HepG2 (cell line): ENCODE results near the gene STAT6. TPM values are rescaled to one million over a fixed set of nuclear protein-coding genes. Genes with fewer than 3 reads are reported as not detected.
A peak's percentile ranks its signal among the peaks of the same experiment; 100 is the strongest.

Source experiments
- CREM ChIP-seq, 2 experiments: sonication (generic) in 1 of 2; formaldehyde crosslinking in 1 of 2; IDR thresholded peaks; 2 replicates each; pipeline versions ENCODE4 v1.4.0 to v1.6.1; 2016 to 2020; ENCODE audit warnings: antibody characterized with exemption in 1 of 2, mild to moderate bottlenecking in 1 of 2, missing genetic modification reagents in 1 of 2
- JUND ChIP-seq: sonication (generic); formaldehyde crosslinking; IDR thresholded peaks from 2 replicates; pipeline ENCODE4 v1.8.0; 2022; ENCODE audit warnings: mild to moderate bottlenecking, missing genetic modification reagents
- KLF16 ChIP-seq, 2 experiments: sonication (generic) in 1 of 2; formaldehyde crosslinking in 1 of 2; IDR thresholded peaks; 2 replicates each; pipeline versions ENCODE4 v1.6.1 to v1.8.0; 2016 to 2023; ENCODE audit warnings: missing genetic modification reagents in 2 of 2, missing compliant biosample characterization in 1 of 2
- MAZ ChIP-seq, 2 experiments: sonication (generic) in 1 of 2; formaldehyde crosslinking in 1 of 2; IDR thresholded peaks; 2 replicates each; pipeline versions ENCODE4 v1.5.0 to v1.6.1; 2012 to 2020; ENCODE audit warnings: low read depth in 2 of 2, mild to moderate bottlenecking in 2 of 2, borderline replicate concordance in 1 of 2, improper control_type of control experiment in 1 of 2, low read length in 1 of 2, missing genetic modification reagents in 1 of 2, moderate library complexity in 1 of 2
- PHF21A ChIP-seq: sonication (generic); formaldehyde crosslinking; IDR thresholded peaks from 2 replicates; pipeline ENCODE4 v1.5.0; 2020; ENCODE audit warnings: mild to moderate bottlenecking, missing genetic modification reagents
- POLR2AphosphoS5 ChIP-seq: IDR thresholded peaks from 2 replicates; pipeline ENCODE4 v1.6.1; 2012; ENCODE audit warnings: low read depth, low read length
- SP1 ChIP-seq, 2 experiments: fragments of 450-650 bp in 1 of 2; sonication (generic) in 1 of 2; formaldehyde crosslinking in 1 of 2; IDR thresholded peaks; 2 replicates each; pipeline versions ENCODE4 v1.4.0 to v1.6.1; 2016 to 2020; ENCODE audit warnings: missing genetic modification reagents in 1 of 2
- SRY ChIP-seq: sonication (generic); formaldehyde crosslinking; IDR thresholded peaks from 2 replicates; pipeline ENCODE4 v1.8.0; 2022; ENCODE audit warnings: mild to moderate bottlenecking, missing genetic modification reagents
- TFDP1 ChIP-seq: IDR thresholded peaks from 2 replicates; pipeline ENCODE4 v1.6.1; 2016; ENCODE audit warnings: missing compliant biosample characterization, missing genetic modification reagents, borderline replicate concordance
- ZFYVE20 ChIP-seq: sonication (generic); formaldehyde crosslinking; IDR thresholded peaks from 2 replicates; pipeline ENCODE4 v1.8.0; 2023; ENCODE audit warnings: low read depth, mild to moderate bottlenecking, moderate library complexity, missing genetic modification reagents, borderline replicate concordance
- ZKSCAN1 ChIP-seq: fragments of 150-350 bp; IDR thresholded peaks from 2 replicates; pipeline ENCODE4 v1.6.1; 2014; ENCODE audit warnings: low read length
- ZNF331 ChIP-seq: sonication (generic); formaldehyde crosslinking; IDR thresholded peaks from 2 replicates; pipeline ENCODE4 v1.4.0; 2020; ENCODE audit warnings: missing genetic modification reagents
- ZNF335 ChIP-seq: sonication (generic); formaldehyde crosslinking; IDR thresholded peaks from 2 replicates; pipeline ENCODE4 v1.4.0; 2020; ENCODE audit warnings: missing genetic modification reagents
- ZNF430 ChIP-seq: sonication (generic); formaldehyde crosslinking; IDR thresholded peaks from 2 replicates; pipeline ENCODE4 v1.9.0; 2021; ENCODE audit warnings: mild to moderate bottlenecking, missing genetic modification reagents
- ZSCAN30 ChIP-seq: sonication (generic); formaldehyde crosslinking; IDR thresholded peaks from 2 replicates; pipeline ENCODE4 v1.5.0; 2020; ENCODE audit warnings: mild to moderate bottlenecking, missing genetic modification reagents
- polyA plus RNA-seq, 8 experiments: library from polyadenylated mRNA; depleted of rRNA in 3 of 8; stranded (reverse) in 7 of 8; unstranded in 1 of 8; fragments of >200 nt; fragmentation: Illumina TruSeq in 4 of 8; extraction: Trizol in 4 of 8; gene quantifications; 2 replicates each; pipeline versions ENCODE4 v1.2.1 to v1.2.3, GENCODE V29; 2011 to 2016; ENCODE audit warnings: low read depth in 4 of 8, missing spikeins in 1 of 8, mixed read lengths in 1 of 8; ENCODE audit not compliant: insufficient read depth in 1 of 8
- total RNA-seq, 5 experiments: library from RNA; depleted of rRNA; stranded (reverse); fragments of >200 nt; fragmentation: Illumina TruSeq; extraction: Trizol; gene quantifications; 2 replicates each; pipeline ENCODE4 v1.2.3, GENCODE V29; 2016; ENCODE audit warnings: low read depth in 1 of 5
- TF ChIP-seq, protein P1 (sequence below): sonication (generic); formaldehyde crosslinking; IDR thresholded peaks from 2 replicates; pipeline ENCODE4 v1.5.1; 2020; ENCODE audit warnings: missing genetic modification reagents, mild to moderate bottlenecking, borderline replicate concordance
- TF ChIP-seq, protein P2 (sequence below): fragments of 450-650 bp; IDR thresholded peaks from 2 replicates; pipeline ENCODE4 v1.6.1; 2016
- TF ChIP-seq, protein P3 (sequence below): sonication (generic); formaldehyde crosslinking; IDR thresholded peaks from 2 replicates; pipeline ENCODE4 v1.4.0; 2020; ENCODE audit warnings: mild to moderate bottlenecking, missing genetic modification reagents, borderline replicate concordance

STAT6 gene
- total and polyA plus RNA-seq, 2 of the 13 experiments (the other 11 are each of a cell fraction or from before 2014, with no cell fraction given) = 28.0 to 62.2 TPM

DNA sequence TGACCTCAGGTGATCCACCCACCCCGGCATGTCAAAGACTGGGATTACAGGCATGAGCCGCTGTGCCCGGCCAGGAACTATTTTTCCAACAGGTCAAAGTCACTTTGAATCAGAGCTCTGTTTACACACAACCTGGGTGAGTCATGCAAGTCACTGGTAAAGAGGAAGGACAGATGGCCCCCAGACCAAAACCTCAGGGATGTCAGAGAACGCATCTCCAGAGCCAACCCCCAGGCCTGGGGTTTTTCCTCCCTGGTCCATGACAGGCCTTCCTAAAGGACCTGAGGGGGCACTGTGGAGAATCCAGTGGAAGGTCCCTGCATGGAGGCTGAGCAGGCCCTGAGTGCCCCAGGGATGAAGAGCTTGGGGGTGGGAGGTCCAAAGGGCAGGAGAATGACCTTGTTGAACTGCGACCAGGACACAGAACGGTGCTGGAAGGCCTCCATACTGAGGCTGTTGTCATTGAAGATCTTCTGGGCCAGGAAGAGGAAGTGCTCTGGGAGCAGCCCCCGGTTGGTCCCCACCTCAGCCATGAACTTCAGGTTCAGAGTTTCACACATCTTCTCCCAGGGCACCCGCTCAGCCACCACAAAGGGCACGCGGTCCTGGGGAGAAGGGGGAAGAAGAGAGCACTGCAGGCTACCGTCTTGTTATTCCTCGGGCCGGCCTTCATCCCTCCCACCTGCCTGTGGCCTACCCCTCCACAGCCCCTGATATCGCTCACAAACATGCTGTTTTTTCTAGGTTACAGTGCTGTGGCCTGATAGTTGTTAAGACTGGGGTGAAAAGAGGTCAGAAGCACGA is 9.1 kb downstream of the STAT6 start (continued):
- TF ChIP-seq MAZ (IDR thresholded peaks at IDR 0.05; ENCODE audit: borderline replicate concordance, low read depth, low read length) (peak; percentile 42; the same call in 1 of the 2 replicates), MAZ (CRISPR knock-in tag; IDR thresholded peaks at IDR 0.05; ENCODE audit: low read depth) (peak; percentile 13), POLR2AphosphoS5 (peak; percentile 39), SP1 (IDR thresholded peaks at IDR 0.05) (no peak), SP1 (CRISPR knock-in tag; IDR thresholded peaks at IDR 0.05) (no peak; the same call in 1 of the 2 replicates), ZNF430 (CRISPR knock-in tag) (peak; percentile 46; the same call in 1 of the 2 replicates), ZNF335 (peak; percentile 25; the same call in 1 of the 2 replicates), ZKSCAN1 (no peak), ZSCAN30 (CRISPR knock-in tag) (peak; percentile 69; the same call in 1 of the 2 replicates), KLF16 (CRISPR knock-in tag; IDR thresholded peaks at IDR 0.05) (peak in 1 of 2 experiments; percentile 68; a peak in 2 of 4 replicates), SRY (CRISPR knock-in tag) (peak; percentile 74), CREM (IDR thresholded peaks at IDR 0.05) (peak; percentile 70), CREM (CRISPR knock-in tag; IDR thresholded peaks at IDR 0.05) (no peak), ZFYVE20 (CRISPR knock-in tag) (no peak), PHF21A (CRISPR knock-in tag) (peak; percentile 100), TFDP1 (CRISPR knock-in tag) (peak; percentile 17; the same call in 1 of the 2 replicates), ZNF331 (CRISPR knock-in tag) (peak; percentile 55), JUND (CRISPR knock-in tag) (peak; percentile 97)
- TF ChIP-seq, protein P1, sequence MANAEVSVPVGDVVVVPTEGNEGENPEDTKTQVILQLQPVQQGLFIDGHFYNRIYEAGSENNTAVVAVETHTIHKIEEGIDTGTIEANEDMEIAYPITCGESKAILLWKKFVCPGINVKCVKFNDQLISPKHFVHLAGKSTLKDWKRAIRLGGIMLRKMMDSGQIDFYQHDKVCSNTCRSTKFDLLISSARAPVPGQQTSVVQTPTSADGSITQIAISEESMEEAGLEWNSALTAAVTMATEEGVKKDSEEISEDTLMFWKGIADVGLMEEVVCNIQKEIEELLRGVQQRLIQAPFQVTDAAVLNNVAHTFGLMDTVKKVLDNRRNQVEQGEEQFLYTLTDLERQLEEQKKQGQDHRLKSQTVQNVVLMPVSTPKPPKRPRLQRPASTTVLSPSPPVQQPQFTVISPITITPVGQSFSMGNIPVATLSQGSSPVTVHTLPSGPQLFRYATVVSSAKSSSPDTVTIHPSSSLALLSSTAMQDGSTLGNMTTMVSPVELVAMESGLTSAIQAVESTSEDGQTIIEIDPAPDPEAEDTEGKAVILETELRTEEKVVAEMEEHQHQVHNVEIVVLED (CRISPR knock-in tag) = peak; percentile 41; the same call in 1 of the 2 replicates
- TF ChIP-seq, protein P2, sequence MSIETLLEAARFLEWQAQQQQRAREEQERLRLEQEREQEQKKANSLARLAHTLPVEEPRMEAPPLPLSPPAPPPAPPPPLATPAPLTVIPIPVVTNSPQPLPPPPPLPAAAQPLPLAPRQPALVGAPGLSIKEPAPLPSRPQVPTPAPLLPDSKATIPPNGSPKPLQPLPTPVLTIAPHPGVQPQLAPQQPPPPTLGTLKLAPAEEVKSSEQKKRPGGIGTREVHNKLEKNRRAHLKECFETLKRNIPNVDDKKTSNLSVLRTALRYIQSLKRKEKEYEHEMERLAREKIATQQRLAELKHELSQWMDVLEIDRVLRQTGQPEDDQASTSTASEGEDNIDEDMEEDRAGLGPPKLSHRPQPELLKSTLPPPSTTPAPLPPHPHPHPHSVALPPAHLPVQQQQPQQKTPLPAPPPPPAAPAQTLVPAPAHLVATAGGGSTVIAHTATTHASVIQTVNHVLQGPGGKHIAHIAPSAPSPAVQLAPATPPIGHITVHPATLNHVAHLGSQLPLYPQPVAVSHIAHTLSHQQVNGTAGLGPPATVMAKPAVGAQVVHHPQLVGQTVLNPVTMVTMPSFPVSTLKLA = peak; percentile 43
- TF ChIP-seq, protein P3, sequence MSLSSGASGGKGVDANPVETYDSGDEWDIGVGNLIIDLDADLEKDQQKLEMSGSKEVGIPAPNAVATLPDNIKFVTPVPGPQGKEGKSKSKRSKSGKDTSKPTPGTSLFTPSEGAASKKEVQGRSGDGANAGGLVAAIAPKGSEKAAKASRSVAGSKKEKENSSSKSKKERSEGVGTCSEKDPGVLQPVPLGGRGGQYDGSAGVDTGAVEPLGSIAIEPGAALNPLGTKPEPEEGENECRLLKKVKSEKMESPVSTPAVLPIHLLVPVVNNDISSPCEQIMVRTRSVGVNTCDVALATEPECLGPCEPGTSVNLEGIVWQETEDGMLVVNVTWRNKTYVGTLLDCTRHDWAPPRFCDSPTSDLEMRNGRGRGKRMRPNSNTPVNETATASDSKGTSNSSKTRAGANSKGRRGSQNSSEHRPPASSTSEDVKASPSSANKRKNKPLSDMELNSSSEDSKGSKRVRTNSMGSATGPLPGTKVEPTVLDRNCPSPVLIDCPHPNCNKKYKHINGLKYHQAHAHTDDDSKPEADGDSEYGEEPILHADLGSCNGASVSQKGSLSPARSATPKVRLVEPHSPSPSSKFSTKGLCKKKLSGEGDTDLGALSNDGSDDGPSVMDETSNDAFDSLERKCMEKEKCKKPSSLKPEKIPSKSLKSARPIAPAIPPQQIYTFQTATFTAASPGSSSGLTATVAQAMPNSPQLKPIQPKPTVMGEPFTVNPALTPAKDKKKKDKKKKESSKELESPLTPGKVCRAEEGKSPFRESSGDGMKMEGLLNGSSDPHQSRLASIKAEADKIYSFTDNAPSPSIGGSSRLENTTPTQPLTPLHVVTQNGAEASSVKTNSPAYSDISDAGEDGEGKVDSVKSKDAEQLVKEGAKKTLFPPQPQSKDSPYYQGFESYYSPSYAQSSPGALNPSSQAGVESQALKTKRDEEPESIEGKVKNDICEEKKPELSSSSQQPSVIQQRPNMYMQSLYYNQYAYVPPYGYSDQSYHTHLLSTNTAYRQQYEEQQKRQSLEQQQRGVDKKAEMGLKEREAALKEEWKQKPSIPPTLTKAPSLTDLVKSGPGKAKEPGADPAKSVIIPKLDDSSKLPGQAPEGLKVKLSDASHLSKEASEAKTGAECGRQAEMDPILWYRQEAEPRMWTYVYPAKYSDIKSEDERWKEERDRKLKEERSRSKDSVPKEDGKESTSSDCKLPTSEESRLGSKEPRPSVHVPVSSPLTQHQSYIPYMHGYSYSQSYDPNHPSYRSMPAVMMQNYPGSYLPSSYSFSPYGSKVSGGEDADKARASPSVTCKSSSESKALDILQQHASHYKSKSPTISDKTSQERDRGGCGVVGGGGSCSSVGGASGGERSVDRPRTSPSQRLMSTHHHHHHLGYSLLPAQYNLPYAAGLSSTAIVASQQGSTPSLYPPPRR (CRISPR knock-in tag) = peak; percentile 77
